ENCODE data around the gene B9D1. TPM values are rescaled to one million over a fixed set of nuclear protein-coding genes. Genes with fewer than 3 reads are reported as not detected.

The B9D1 gene
- total RNA-seq, 1 experiment from 2014 or later, result 48.0 TPM

- intact Hi-C loops (cut with micrococcal nuclease), result no loop called here
- BruUV-seq (replicated peaks), result no TSS peak
- no peak overlapping the region for H3K4me2 ChIP-seq (ENCODE audit: low read length)
- ChIA-PET CTCF (no interaction called here), POLR2A (ENCODE audit: unreplicated experiment) (no interaction called here)
- no peaks in the 10 kb centered on the region for H3K9me3 ChIP-seq (ENCODE audit: low read length)
- ATAC-seq (no peak), DNase-seq (no peak)
- no peaks in the 10 kb centered on the region for H4K20me1 ChIP-seq (ENCODE audit: low read length)
- no peaks in the 10 kb centered on the region for H3K79me2 ChIP-seq (ENCODE audit: low read length)
- H3K36me3 ChIP-seq (ENCODE audit: low read depth, low read length), result no peaks in the 10 kb centered on the region
- H3K27ac ChIP-seq (ENCODE audit: low read length), result no peak overlapping the region
- H3K9me2 ChIP-seq (replicated peaks; ENCODE audit: low read length), result no peaks in the 10 kb centered on the region
- no peak overlapping the region for H3K9ac ChIP-seq (ENCODE audit: low read length)
- TF ChIP-seq CTCF (conservative IDR thresholded peaks at IDR 0.05; ENCODE audit: low read depth, low read length) (no peak), EZH2 (IDR thresholded peaks at IDR 0.05; ENCODE audit: low read length, unreplicated experiment) (no peak), EZH2phosphoT487 (IDR thresholded peaks at IDR 0.05; ENCODE audit: borderline replicate concordance, low read length) (no peak)
- no peak overlapping the region for H2AFZ ChIP-seq (ENCODE audit: low read length)
- H3K4me1 ChIP-seq (ENCODE audit: insufficient read depth, low read length), result no peaks in the 10 kb centered on the region
- H3F3A ChIP-seq (ENCODE audit: low read length, unreplicated experiment), result no peaks in the 10 kb centered on the region
- no peak overlapping the region for H3K4me3 ChIP-seq (ENCODE audit: low read length)
- no peaks in the 10 kb centered on the region for H3K27me3 ChIP-seq (ENCODE audit: low read length)
These were observed 46.5 kb upstream of the B9D1 start for GRCh38 chr17:19409066-19409465.

GRCh38 chr17:19408346-19408710 lies 45.8 kb upstream of the B9D1 start:
- no peaks in the 10 kb centered on the region for H3K27me3 ChIP-seq (ENCODE audit: low read length)
- CTCF ChIA-PET, result no interaction called here
- POLR2A ChIA-PET (ENCODE audit: unreplicated experiment), result no interaction called here

More at GRCh38 chr17:19408346-19408710, 45.8 kb upstream of the B9D1 start:
- Histone ChIP-seq H3K9me2 (replicated peaks; ENCODE audit: low read length) (no peaks in the 10 kb centered on the region), H3K4me1 (ENCODE audit: insufficient read depth, low read length) (no peaks in the 10 kb centered on the region), H3K36me3 (ENCODE audit: low read depth, low read length) (no peaks in the 10 kb centered on the region), H3K27ac (ENCODE audit: low read length) (no peak overlapping the region), H3K4me3 (ENCODE audit: low read length) (no peak overlapping the region), H2AFZ (ENCODE audit: low read length) (no peak overlapping the region), H4K20me1 (ENCODE audit: low read length) (no peaks in the 10 kb centered on the region), H3K9me3 (ENCODE audit: low read length) (no peaks in the 10 kb centered on the region), H3K79me2 (ENCODE audit: low read length) (no peaks in the 10 kb centered on the region), H3F3A (ENCODE audit: low read length, unreplicated experiment) (no peaks in the 10 kb centered on the region), H3K4me2 (ENCODE audit: low read length) (no peak overlapping the region), H3K9ac (ENCODE audit: low read length) (no peak overlapping the region)
- intact Hi-C loops (cut with micrococcal nuclease), result no loop called here
- BruUV-seq (replicated peaks), result no TSS peak
- no peak for ATAC-seq
- TF ChIP-seq EZH2 (IDR thresholded peaks at IDR 0.05; ENCODE audit: low read length, unreplicated experiment), result no peak
- TF ChIP-seq EZH2phosphoT487 (IDR thresholded peaks at IDR 0.05; ENCODE audit: borderline replicate concordance, low read length), result no peak
- TF ChIP-seq CTCF (conservative IDR thresholded peaks at IDR 0.05; ENCODE audit: low read depth, low read length), result no peak
- no peak for DNase-seq

Data from PC-3 (cell line).